ENCODE measurements around the gene APOD.

DNA sequence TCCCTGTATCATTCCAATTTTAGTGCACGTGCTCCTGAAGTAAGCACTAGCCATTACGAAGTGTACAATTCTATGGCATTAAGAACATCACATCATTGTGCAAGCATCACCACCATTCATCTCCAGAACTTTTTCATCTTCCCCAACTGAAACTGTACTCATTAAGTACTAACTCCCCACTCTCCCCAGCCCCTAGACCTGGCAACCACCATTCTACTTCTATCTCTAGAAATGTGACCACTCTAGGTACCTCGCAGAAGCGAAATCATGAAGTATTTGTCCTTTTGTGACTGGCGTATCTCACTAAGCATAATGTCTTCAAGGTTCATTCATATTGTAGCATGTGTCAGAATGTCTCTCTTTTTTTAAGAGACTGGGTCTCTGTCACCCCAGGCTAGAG is 52.1 kb downstream of the APOD start:
- TF ChIP-seq, protein P1, sequence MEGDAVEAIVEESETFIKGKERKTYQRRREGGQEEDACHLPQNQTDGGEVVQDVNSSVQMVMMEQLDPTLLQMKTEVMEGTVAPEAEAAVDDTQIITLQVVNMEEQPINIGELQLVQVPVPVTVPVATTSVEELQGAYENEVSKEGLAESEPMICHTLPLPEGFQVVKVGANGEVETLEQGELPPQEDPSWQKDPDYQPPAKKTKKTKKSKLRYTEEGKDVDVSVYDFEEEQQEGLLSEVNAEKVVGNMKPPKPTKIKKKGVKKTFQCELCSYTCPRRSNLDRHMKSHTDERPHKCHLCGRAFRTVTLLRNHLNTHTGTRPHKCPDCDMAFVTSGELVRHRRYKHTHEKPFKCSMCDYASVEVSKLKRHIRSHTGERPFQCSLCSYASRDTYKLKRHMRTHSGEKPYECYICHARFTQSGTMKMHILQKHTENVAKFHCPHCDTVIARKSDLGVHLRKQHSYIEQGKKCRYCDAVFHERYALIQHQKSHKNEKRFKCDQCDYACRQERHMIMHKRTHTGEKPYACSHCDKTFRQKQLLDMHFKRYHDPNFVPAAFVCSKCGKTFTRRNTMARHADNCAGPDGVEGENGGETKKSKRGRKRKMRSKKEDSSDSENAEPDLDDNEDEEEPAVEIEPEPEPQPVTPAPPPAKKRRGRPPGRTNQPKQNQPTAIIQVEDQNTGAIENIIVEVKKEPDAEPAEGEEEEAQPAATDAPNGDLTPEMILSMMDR (IDR thresholded peaks at IDR 0.05): no peak
- no peak for TF ChIP-seq POLR2AphosphoS5 (IDR thresholded peaks at IDR 0.05; ENCODE audit: low read depth, low read length)

All from Panc1 (cell line).